Measurements from ENCODE around the gene NCEH1.
"Not testable (repeated sequence)": the region's sequence is repeated elsewhere in the genome, so short reads cannot be mapped to it uniquely, and the experiment has no call there.

Gene NCEH1

GRCh38 chr3:172705170-172705569 is 5.7 kb downstream of the NCEH1 start:
- no peak for DNase-seq

- DNase-seq, result no peak
Measured at GRCh38 chr3:172704001-172704400, 6.9 kb downstream of the NCEH1 start.

- DNase-seq, result not testable (repeated sequence)
Measured at GRCh38 chr3:172702731-172703130, 8.1 kb downstream of the NCEH1 start.

- no peak for DNase-seq
Measured at GRCh38 chr3:172702256-172702655, 8.6 kb downstream of the NCEH1 start.

- DNase-seq, result no peak
Measured at GRCh38 chr3:172701751-172702150, 9.1 kb downstream of the NCEH1 start.

- no peak for DNase-seq
Measured at GRCh38 chr3:172700936-172701455, 9.9 kb downstream of the NCEH1 start.

GRCh38 chr3:172700256-172700655 is 10.6 kb downstream of the NCEH1 start:
- DNase-seq, result no peak

- no peak for DNase-seq
Measured at GRCh38 chr3:172699031-172699430, 11.8 kb downstream of the NCEH1 start.

GRCh38 chr3:172698631-172699030 is 12.2 kb downstream of the NCEH1 start:
- no peak for DNase-seq

- no peak for DNase-seq
Measured at GRCh38 chr3:172697558-172697957, 13.3 kb downstream of the NCEH1 start.

GRCh38 chr3:172696357-172696756 is 14.5 kb downstream of the NCEH1 start:
- no peak for DNase-seq

GRCh38 chr3:172694573-172695246 is 16.2 kb downstream of the NCEH1 start:
- DNase-seq, result no peak

- DNase-seq, result no peak
Measured at GRCh38 chr3:172692751-172693338, 18.0 kb downstream of the NCEH1 start.

- no peak for DNase-seq
Measured at GRCh38 chr3:172690936-172691335, 19.9 kb downstream of the NCEH1 start.

- DNase-seq, result no peak
Measured at GRCh38 chr3:172688588-172688987, 22.3 kb downstream of the NCEH1 start.

- no peak for DNase-seq
Measured at GRCh38 chr3:172687501-172687900, 23.4 kb downstream of the NCEH1 start.

- DNase-seq, result no peak
Measured at GRCh38 chr3:172685331-172686214, 25.3 kb downstream of the NCEH1 start.

GRCh38 chr3:172680684-172681083 is 30.2 kb downstream of the NCEH1 start:
- no peak for DNase-seq

- no peak for DNase-seq
Measured at GRCh38 chr3:172679599-172679998, 31.3 kb downstream of the NCEH1 start.

- no peak for DNase-seq
Measured at GRCh38 chr3:172678068-172678467, 32.8 kb downstream of the NCEH1 start.

- DNase-seq, result no peak
Measured at GRCh38 chr3:172676196-172676922, 34.5 kb downstream of the NCEH1 start.

- peak; percentile 63 for DNase-seq
Measured at GRCh38 chr3:172675441-172676193, 35.2 kb downstream of the NCEH1 start.

Data from CD4-positive, alpha-beta T cell treated with Interleukin-10 for 1 hour (primary cell).